GM18505 (cell line): ENCODE results near the gene PTPRM.

Source experiments
- ATAC-seq: cut with Tn5 transposase; IDR thresholded peaks from one replicate; pipeline ENCODE4 v1.9.1; 2021; ENCODE audit not compliant: unreplicated experiment
- POLR2A ChIP-seq: IDR thresholded peaks from 4 replicates; pipeline ENCODE4 v1.6.1; 2011; ENCODE audit warnings: borderline replicate concordance; ENCODE audit not compliant: insufficient read depth, insufficient read length; ENCODE audit errors: extremely low read depth

Gene PTPRM

DNA sequence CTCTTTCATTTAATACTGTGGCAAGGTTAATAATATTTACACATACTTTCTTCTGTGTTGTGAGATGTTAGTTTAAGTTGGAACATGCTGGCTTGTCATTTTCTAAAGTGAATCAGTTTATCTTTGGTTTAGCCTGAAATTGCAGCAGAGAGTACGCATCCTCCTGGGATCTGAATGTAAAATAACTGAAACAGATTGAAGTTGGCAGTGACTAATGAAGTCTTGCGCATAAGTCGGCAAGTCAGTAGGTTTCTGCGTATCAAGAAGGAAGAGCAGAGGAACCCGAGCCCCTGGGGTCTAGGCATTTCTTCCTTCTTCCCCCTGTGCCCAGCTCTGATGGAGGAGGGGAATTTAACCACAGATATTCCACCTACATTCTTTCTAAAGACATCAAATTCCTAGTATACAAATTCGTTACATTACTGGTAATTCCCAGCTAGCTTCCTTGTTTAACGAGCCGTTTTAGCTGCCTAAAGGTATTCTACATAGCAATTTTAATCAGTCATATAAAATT is 650.0 kb downstream of the PTPRM start:
- ATAC-seq, result no peak
- no peak for TF ChIP-seq POLR2A

DNA sequence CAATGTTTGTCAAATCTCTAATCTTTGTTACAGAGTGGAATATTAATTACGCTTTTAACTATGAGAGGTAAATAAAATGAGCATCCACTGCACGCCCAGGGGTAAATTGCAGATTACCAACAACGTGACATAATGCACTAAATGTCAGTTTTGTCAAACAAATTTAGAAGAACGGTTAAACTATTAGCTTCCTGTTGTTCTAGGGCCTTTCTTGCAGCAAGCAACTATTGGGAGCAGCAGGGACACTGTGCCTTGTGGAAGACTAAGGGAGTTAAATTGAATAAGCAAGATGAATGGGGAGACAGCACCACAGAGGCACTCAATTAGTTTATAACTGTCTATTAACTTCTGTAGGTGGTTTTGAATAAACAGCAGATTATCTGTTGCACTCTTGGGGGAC is 651.1 kb downstream of the PTPRM start:
- ATAC-seq, result no peak
- TF ChIP-seq POLR2A, result no peak

DNA sequence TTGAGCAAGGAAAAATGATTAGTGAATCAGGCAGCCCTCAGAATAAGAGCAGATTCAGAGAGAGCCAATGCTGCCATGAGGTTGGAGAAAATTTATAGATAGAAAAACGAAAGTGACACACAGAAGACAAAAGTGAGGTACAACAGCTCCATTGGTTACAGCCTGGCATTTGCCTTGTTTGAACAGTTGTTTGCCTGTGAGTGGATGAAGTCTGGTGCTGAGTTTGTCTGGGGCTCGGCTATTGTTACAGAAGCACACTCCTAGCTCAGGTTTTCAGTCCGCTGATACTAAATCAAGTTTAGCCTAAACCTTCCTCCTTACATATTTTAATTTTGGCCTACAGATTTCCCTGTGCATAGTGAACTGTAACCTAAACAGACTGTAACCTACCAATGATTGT is 654.3 kb downstream of the PTPRM start:
- ATAC-seq, result no peak

DNA sequence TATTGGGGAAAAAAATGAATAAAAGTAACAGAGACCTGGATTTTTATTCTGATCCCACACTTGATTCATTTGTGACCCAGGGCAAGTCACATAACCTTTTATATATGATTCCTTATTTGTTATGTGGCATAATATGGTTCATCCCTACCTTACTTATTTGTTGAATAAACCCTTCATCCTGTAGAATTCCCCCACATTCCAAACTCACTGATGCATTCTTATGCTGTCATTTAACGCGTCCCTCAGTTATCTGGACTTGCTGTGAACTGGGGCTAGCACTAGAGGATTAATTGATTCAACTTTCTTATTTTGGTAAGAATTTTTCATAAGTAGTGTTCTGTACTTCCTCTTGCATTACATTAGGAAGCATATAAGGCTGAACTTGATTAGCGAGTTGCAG is 657.5 kb downstream of the PTPRM start:
- no peak for ATAC-seq
- no peak for TF ChIP-seq POLR2A

More for the DNA sequence above, 654.3 kb downstream of the PTPRM start:
- no peak for TF ChIP-seq POLR2A

DNA sequence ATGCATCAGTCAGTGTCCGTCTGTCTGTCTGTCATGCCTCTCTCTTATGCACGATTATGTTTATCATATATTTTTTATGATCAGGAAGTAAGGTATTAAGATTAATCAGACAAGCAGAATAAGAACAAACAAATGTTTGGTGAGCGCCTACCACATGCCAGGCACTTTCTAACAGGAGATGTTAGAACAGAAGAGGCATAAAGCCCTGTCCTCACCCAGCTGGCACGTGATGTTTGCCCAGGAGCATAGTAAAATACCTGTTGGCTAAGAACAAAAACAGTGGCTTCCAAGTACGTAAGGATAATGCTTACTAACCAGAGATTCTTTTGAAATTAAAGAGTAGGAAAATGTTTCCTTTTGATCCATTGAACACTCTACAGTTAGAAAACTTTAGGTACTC is 661.9 kb downstream of the PTPRM start:
- no peak for TF ChIP-seq POLR2A
- no peak for ATAC-seq

DNA sequence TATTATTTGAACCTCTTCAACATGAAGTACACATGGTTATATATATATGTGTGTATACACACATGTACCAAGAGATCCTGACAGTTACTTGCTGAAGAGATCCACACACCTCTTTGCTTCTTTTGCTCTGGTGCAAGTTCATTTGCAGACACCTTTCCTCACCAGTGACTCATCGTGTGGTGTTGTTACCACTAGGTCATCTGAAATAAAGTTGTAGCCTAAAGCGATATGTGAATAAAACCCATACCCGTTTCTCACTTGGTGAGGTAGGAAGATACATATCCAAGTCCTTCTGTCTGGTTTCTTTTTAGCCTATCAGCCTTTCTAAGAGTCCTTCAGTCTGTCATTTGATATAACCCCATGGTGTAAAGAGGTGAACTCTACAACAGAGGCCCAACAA is 662.7 kb downstream of the PTPRM start:
- no peak for TF ChIP-seq POLR2A
- no peak for ATAC-seq

DNA sequence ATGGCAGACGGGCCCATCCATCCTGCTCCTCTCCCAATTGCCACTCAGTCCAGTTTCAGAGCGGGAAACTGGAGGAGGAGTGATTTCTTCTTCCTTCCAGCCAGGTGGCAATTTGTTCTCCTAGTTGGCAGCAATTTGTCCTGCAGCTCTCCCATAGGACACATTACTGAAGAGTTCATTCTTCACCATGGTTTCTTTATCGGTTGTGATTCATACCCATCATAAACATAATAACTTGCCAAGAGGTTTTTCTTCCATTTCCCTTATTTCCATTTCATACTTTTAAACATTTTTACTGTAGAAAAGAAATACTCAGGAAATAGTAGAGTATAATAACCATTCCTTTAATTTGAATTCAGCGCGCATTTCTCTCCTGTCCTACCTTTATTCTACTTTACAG is 664.2 kb downstream of the PTPRM start:
- TF ChIP-seq POLR2A, result no peak
- no peak for ATAC-seq

DNA sequence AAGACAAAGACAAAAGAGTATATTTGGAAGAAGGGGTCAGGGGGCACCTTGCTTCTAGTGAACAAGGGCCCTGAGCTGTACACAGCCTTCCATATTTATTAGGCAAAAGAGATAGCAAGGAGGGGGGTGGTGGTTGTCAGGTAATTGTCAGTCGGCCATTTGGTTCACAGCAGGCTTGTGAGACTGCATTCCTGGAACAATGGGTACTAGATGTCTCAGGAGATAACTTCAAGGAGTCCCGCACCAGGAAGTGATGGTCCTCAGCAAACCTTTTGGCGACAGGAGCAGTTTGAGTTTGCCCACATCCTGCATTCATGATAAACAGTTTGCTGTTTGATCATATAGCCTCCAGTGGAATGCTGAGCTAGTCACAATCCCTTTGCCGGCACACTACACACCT is 665.7 kb downstream of the PTPRM start:
- no peak for TF ChIP-seq POLR2A
- ATAC-seq, result no peak

DNA sequence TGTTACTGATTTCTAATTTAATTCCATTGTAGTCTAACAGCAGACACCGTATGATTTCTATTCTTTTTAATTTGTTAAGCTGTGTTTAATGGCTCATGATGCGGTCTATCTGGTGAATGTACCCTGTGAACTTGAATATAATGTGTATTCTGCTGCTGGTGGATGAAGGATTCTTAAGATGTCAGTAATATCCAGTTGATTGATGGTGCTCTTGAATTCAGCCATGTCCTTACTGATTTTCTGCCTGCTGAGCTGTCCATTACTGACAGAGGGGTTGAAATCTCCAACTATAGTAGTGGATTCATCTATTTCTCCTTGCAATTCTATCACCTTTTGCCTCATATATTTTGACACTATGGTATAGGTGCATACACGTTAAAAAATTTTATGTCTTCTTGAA is 668.8 kb downstream of the PTPRM start:
- no peak for TF ChIP-seq POLR2A
- no peak for ATAC-seq

DNA sequence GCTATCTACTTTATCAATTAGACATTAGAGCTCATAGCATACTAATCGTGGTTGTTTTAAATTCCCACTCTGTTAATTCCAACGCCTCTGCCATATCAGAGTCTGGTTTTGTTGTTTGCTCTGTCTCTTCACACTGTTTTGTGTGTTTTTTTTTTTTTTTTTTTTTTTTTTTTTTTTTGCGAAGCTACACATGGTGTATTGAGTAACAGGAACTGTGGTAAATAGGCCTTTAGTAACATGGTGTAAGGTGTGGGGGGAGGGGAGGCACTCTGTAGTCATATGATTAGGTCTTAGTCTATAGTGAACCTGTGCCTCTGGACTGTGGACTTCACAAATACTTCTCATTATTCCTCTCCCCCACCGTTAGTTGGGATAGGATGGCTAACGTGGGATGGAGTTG is 671.4 kb downstream of the PTPRM start:
- no peak for ATAC-seq
- TF ChIP-seq POLR2A, result no peak

DNA sequence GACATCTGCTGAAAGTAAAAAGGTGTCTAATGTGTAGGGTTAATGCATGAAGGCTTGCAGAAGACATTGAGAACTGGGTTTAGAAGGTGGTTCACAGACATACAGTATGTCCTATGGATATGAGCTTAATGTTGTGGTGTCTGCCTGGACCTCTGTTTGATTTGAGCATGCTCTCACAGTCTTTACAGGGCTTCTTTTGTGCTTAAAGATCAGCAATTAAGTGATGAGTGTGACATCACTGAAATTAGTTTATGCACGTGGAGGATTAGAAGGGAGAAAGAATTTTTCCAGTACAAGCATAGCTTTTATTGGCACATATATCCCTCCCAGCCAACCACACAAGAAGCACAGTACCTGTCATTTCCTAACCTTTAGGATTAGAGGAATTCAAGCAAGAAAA is 674.6 kb downstream of the PTPRM start:
- ATAC-seq, result no peak

DNA sequence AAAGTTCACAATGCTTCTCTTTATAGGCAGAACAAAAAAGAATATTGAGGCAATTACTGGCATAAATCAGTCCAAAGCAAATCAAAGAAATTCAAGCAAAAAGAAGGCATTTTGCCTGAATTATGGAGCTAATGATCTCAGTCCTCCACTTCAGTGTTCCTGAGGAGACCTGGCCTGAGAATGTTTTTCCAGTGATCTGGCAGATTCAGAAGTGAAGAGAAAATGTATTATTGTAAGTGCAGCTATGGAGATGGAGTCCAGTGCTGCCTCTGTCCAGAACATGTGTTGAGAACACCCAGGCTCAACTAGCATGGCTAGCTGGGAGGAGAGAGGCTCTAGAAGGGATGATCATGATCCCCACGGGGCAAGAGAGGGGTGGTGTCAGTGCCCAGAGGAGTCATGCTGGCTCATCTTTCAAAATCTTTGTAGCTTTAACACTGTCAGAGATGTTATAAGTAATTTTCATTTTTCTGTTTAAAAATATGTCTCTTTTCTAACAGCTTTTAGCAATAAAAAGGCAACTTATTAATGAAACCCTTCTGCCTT is 675.1 kb downstream of the PTPRM start:
- TF ChIP-seq POLR2A, result no peak
- ATAC-seq, result no peak

More for the DNA sequence above, 674.6 kb downstream of the PTPRM start:
- no peak for TF ChIP-seq POLR2A

DNA sequence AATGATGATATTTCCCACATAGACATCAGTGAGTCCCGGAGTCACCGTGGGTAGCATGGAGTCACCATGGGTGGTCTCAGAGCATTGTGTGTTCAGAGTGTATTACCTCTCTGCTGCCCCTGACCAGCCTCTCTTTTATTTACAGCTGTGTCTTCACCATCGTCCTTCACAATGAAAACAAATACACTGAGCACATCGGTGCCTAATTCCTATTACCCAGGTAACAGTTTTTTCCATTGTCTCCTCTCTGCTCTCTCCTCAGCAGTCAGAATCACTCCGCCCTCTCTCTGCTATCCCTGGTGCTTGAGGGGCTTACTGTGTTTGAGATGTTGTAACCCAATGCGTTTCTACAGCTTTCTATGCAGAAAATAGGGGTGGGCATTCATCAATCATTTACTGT is 680.6 kb downstream of the PTPRM start:
- no peak for ATAC-seq
- TF ChIP-seq POLR2A, result no peak

DNA sequence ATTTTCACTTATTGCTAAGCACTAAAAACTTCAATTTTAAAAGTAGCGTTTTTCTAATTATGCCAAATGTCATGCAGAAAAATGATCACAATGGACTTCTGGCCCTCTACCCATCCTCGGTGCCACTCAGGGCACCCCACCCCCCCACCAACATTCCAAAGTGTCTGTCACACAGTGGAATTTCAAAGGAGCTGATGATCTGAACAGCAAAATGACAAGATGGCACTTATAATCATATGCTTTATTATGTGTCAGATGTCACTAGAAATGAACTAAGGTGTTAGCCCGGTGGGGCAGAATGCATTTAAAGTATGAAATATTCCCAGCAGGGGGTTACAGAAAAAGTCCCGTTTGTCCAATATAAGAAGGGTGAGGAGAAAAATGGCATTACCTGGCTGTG is 681.5 kb downstream of the PTPRM start:
- TF ChIP-seq POLR2A, result no peak
- ATAC-seq, result no peak

DNA sequence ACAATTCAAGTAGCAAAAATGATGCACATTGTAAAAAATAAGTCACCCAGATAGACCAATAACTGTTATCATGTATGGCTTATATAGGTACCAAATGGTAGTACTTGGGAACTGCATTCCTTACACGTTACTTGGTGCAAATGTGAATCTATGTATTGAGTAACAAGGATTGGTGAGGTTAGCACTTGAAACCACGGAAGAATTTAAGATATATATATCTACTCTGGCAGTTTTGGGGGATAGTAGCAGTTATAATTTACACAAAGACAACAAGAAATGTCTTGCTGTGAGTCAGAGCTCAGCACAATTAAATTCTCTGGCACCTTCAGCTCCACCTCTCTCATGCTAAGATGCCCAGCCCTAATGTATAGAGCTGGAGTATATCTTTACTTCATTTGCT is 682.7 kb downstream of the PTPRM start:
- ATAC-seq, result no peak
- TF ChIP-seq POLR2A, result no peak

DNA sequence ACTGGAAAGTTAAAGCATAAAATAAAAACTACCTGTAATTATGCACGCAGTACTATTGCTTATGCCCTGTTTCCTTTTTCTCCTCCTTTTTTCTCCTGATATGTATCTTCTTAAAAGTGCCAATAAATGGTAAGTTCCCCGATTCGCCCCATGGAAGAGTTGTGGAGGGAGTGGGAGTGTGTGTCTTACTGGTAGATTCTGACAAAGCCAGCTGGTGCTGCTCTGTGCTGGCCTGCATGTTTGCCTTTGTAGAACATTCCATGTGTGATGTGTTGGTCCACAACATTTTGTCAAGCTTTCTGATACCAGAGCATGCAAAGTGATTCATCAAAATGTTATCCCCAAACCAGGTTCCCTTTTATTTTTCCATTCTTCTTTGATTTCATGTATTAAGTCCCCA is 685.3 kb downstream of the PTPRM start:
- TF ChIP-seq POLR2A, result no peak

DNA sequence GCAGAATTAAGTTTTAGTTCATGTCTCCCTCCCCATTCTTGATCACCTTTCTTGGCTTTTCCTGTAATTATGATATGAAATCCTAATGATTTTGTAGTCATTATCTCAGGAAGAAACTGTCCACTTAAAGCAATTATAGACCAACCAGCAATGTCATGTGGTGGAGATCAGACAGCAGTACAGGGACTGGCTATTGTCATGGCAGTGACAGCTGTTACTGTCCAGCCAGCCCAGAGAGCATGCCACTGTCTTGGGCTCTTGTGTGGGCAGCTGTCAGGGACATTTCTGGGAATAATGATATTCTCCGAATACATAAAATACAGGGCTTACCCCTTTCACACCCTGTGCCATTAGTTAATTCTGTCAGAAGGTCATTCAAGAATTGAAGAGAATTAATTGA is 686.8 kb downstream of the PTPRM start:
- ATAC-seq, result no peak

More for the DNA sequence above, 685.3 kb downstream of the PTPRM start:
- ATAC-seq, result no peak

More for the DNA sequence above, 686.8 kb downstream of the PTPRM start:
- TF ChIP-seq POLR2A, result no peak
